Measurements from ENCODE around the gene CRYL1.

DNA sequence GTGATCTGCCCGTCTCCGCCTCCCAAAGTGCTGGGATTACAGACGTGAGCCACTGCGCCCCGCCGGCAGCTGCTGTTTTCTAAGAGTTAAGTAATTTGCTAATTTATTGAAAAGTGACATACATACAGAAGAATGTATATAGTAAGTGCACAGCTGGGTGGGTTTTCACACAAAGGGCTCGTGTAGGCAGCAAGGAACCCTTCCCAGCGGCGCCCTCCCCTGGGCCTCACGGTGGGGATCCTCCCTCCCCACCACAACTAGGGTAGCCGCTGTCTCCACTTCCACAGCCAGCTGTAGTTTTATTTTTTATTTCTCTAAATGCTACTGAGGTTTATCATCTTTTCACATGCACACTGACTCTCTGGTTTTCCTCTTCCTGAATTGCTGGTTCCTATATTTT, 64.9 kb downstream of the CRYL1 start:
- TF ChIP-seq POLR2A (IDR thresholded peaks at IDR 0.05; ENCODE audit: low read depth, low read length) = no peak
- TF ChIP-seq TAF1 (IDR thresholded peaks at IDR 0.05; ENCODE audit: low read depth, low read length) = no peak
- TF ChIP-seq SPI1 (IDR thresholded peaks at IDR 0.05; ENCODE audit: low read depth, low read length) = no peak
